C4-2B (cell line): ENCODE data around the gene NBPF26.
"Not testable (repeated sequence)": the region's sequence is repeated elsewhere in the genome, so short reads cannot be mapped to it uniquely, and the experiment has no call there.

Source experiments
- CTCF ChIP-seq: fragments of 450-650 bp; conservative IDR thresholded peaks from 2 replicates; pipeline ENCODE4 v1.5.1; 2017; ENCODE audit warnings: mild to moderate bottlenecking
- ZFX ChIP-seq: fragments of 450-650 bp; IDR thresholded peaks from 2 replicates; pipeline ENCODE4 v1.6.1; 2017

- not testable (repeated sequence) for TF ChIP-seq CTCF, ZFX
Observed at GRCh38 chr1:120859615-120860234, 136.0 kb downstream of the NBPF26 start.
